HepG2 (cell line): ENCODE data around the gene AP1G1. TPM values are rescaled to one million over a fixed set of nuclear protein-coding genes. Genes with fewer than 3 reads are reported as not detected.

Source experiments
- ATAC-seq: fragments of 200-7000 bp; cut with Tn5 transposase; 3 replicates; pipeline ENCODE4 v1.9.1; 2020; ENCODE audit warnings: mild to moderate bottlenecking, moderate library complexity
- BruUV-seq: library from RNA; stranded (reverse); fragments of 400-500 nt; replicated peaks from 2 replicates; lab custom pipeline; 2021; lab: Mats Ljungman, UMichigan
- CTCF ChIA-PET: fragments of 300-600 bp; formaldehyde crosslinking; extraction: SDS; loops from one replicate; lab custom pipeline; 2021; ENCODE audit warnings: low total read pairs, inconsistent platforms, low intra/inter-chr PET ratio; lab: Yijun Ruan, JAX
- POLR2A ChIA-PET: fragments of 350-600 bp; sonication (Branson Sonifier 250); formaldehyde crosslinking; loops from one replicate; lab custom pipeline; 2020; ENCODE audit warnings: antibody characterized with exemption, inconsistent platforms; lab: Yijun Ruan, JAX
- DNase-seq: peaks from one replicate; pipeline ENCODE4 v3.0.0-alpha.2; 2015; ENCODE audit warnings: low spot score
- FAIRE-seq: peaks from 3 replicates; lab custom pipeline; 2011; peaks lifted over from hg19 to GRCh38; lab: Jason Lieb, UNC
- H2AFZ ChIP-seq: one replicate; pipeline ENCODE4 v1.6.1; 2011; ENCODE audit warnings: low read length, inconsistent platforms
- H3K27ac ChIP-seq: fragments of 300-600 bp; 3 replicates; pipeline ENCODE4 v1.8.0; 2011; ENCODE audit warnings: mixed run types, mild to moderate bottlenecking, mixed read lengths, low read length, inconsistent platforms; ENCODE audit not compliant: insufficient read depth; ENCODE audit errors: extremely low read length
- H3K27me3 ChIP-seq, 2 experiments: fragments of 200-600 bp in 1 of 2; 2 replicates in 1 of 2; 3 replicates in 1 of 2; pipeline versions ENCODE4 v1.6.0 to v1.8.0; 2011; ENCODE audit warnings: low read length in 2 of 2, mild to moderate bottlenecking in 2 of 2, moderate library complexity in 2 of 2, inconsistent platforms in 1 of 2; ENCODE audit not compliant: insufficient read depth in 2 of 2, control insufficient read depth in 1 of 2
- H3K36me3 ChIP-seq, 2 experiments: fragments of 200-600 bp in 1 of 2; replicated peaks in 1 of 2; 2 replicates in 1 of 2; 3 replicates in 1 of 2; pipeline versions ENCODE4 v1.5.1 to v1.8.0; 2011; ENCODE audit warnings: low read length in 2 of 2, inconsistent platforms in 1 of 2; ENCODE audit not compliant: insufficient read depth in 2 of 2, control insufficient read depth in 1 of 2
- H3K4me1 ChIP-seq: 2 replicates; pipeline ENCODE4 v1.5.1; 2012; ENCODE audit warnings: low read length, inconsistent platforms; ENCODE audit not compliant: insufficient read depth
- H3K4me2 ChIP-seq: 2 replicates; pipeline ENCODE4 v1.6.0; 2011; ENCODE audit warnings: low read depth, low read length, inconsistent platforms
- H3K4me3 ChIP-seq, 3 experiments: fragments of 200-600 bp in 1 of 3; sonication (generic), shearing (Covaris generic) in 1 of 3; replicated peaks in 1 of 3; 2 replicates each; pipeline ENCODE4 v1.5.1; 2011 to 2016; ENCODE audit warnings: low read length in 3 of 3, inconsistent platforms in 2 of 3, low read depth in 2 of 3, mild to moderate bottlenecking in 2 of 3, control low read depth in 1 of 3, mixed read lengths in 1 of 3; ENCODE audit not compliant: insufficient read depth in 1 of 3
- H3K79me2 ChIP-seq: one replicate; pipeline ENCODE4 v1.6.1; 2011; ENCODE audit warnings: low read length, inconsistent platforms; ENCODE audit not compliant: insufficient read depth
- H3K9ac ChIP-seq: 2 replicates; pipeline ENCODE4 v1.6.0; 2011; ENCODE audit warnings: mild to moderate bottlenecking, low read depth, low read length, inconsistent platforms; ENCODE audit not compliant: insufficient read depth
- H3K9me3 ChIP-seq: 2 replicates; pipeline ENCODE4 v1.5.1; 2012; ENCODE audit warnings: mild to moderate bottlenecking, low read length
- H4K20me1 ChIP-seq: 2 replicates; pipeline ENCODE4 v1.6.0; 2011; ENCODE audit warnings: inconsistent platforms, mild to moderate bottlenecking, low read length, moderate library complexity; ENCODE audit not compliant: insufficient read depth
- HNRNPK ChIP-seq: fragments of 200-400 bp; formaldehyde crosslinking; IDR thresholded peaks from 2 replicates; pipeline ENCODE4 v1.6.1; 2018; ENCODE audit warnings: low read length, low read depth, moderate library complexity, mild to moderate bottlenecking; ENCODE audit not compliant: poor library complexity, severe bottlenecking
- ISL2 ChIP-seq: sonication (generic); formaldehyde crosslinking; IDR thresholded peaks from 2 replicates; pipeline ENCODE4 v1.5.0; 2020; ENCODE audit warnings: missing genetic modification reagents
- KMT2B ChIP-seq: IDR thresholded peaks from 2 replicates; pipeline ENCODE4 v1.6.1; 2016; ENCODE audit warnings: missing genetic modification reagents, missing compliant biosample characterization
- MED1 ChIP-seq: sonication (generic); formaldehyde crosslinking; IDR thresholded peaks from 2 replicates; pipeline ENCODE4 v1.4.0; 2020; ENCODE audit warnings: missing genetic modification reagents
- PHF21A ChIP-seq: sonication (generic); formaldehyde crosslinking; IDR thresholded peaks from 2 replicates; pipeline ENCODE4 v1.5.0; 2020; ENCODE audit warnings: mild to moderate bottlenecking, missing genetic modification reagents
- RFX1 ChIP-seq: fragments of 450-650 bp; IDR thresholded peaks from 2 replicates; pipeline ENCODE4 v1.6.1; 2017
- SCMH1 ChIP-seq: sonication (generic); formaldehyde crosslinking; IDR thresholded peaks from 2 replicates; pipeline ENCODE4 v1.9.0; 2021; ENCODE audit warnings: missing genetic modification reagents, mild to moderate bottlenecking, borderline replicate concordance
- YEATS4 ChIP-seq: sonication (generic); formaldehyde crosslinking; IDR thresholded peaks from 2 replicates; pipeline ENCODE4 v1.4.0; 2020; ENCODE audit warnings: missing genetic modification reagents, borderline replicate concordance
- ZNF713 ChIP-seq: sonication (generic); formaldehyde crosslinking; IDR thresholded peaks from 2 replicates; pipeline ENCODE4 v1.4.0; 2020; ENCODE audit warnings: mild to moderate bottlenecking, missing genetic modification reagents
- ZNF788 ChIP-seq: sonication (generic); formaldehyde crosslinking; IDR thresholded peaks from 2 replicates; pipeline ENCODE4 v1.5.0; 2020; ENCODE audit warnings: mild to moderate bottlenecking, missing genetic modification reagents, borderline replicate concordance
- ZNF891 ChIP-seq: sonication (generic); formaldehyde crosslinking; IDR thresholded peaks from 2 replicates; pipeline ENCODE4 v1.5.0; 2020; ENCODE audit warnings: mild to moderate bottlenecking, missing genetic modification reagents
- ZSCAN9 ChIP-seq: IDR thresholded peaks from 2 replicates; pipeline ENCODE4 v1.6.1; 2016; ENCODE audit warnings: borderline replicate concordance
- ZZZ3 ChIP-seq: sonication (generic); formaldehyde crosslinking; IDR thresholded peaks from 2 replicates; pipeline ENCODE4 v1.4.0; 2020; ENCODE audit warnings: missing genetic modification reagents, mild to moderate bottlenecking, borderline replicate concordance
- WGBS: methylation state at CpG from one replicate; pipeline ENCODE4 v1.1.6; 2017; ENCODE audit warnings: low lambda C conversion rate; 5-methylcytosine and 5-hydroxymethylcytosine counted together
- in situ Hi-C: cut with HindIII; loops from 2 replicates; pipeline ENCODE4 v1.10.0; 2017; ENCODE audit warnings: low pct_unique_long_range_greater_than_20kb; ENCODE audit not compliant: extremely low pct_ligation_motif_present
- intact Hi-C: fragments of 100-400 bp; cut with micrococcal nuclease; formaldehyde crosslinking; loops from one replicate; pipeline ENCODE4 v1.10.0; 2022; ENCODE audit not compliant: unreplicated experiment
- polyA plus RNA-seq, 8 experiments: library from polyadenylated mRNA; depleted of rRNA in 3 of 8; stranded (reverse) in 7 of 8; unstranded in 1 of 8; fragments of >200 nt; fragmentation: Illumina TruSeq in 4 of 8; extraction: Trizol in 4 of 8; gene quantifications; 2 replicates each; pipeline versions ENCODE4 v1.2.1 to v1.2.3, GENCODE V29; 2011 to 2016; ENCODE audit warnings: low read depth in 4 of 8, missing spikeins in 1 of 8, mixed read lengths in 1 of 8; ENCODE audit not compliant: insufficient read depth in 1 of 8
- total RNA-seq, 5 experiments: library from RNA; depleted of rRNA; stranded (reverse); fragments of >200 nt; fragmentation: Illumina TruSeq; extraction: Trizol; gene quantifications; 2 replicates each; pipeline ENCODE4 v1.2.3, GENCODE V29; 2016; ENCODE audit warnings: low read depth in 1 of 5
- TF ChIP-seq, protein P1 (sequence below): sonication (generic); formaldehyde crosslinking; conservative IDR thresholded peaks from 2 replicates; pipeline ENCODE4 v1.8.0; 2022; ENCODE audit warnings: low read depth, missing genetic modification reagents
- TF ChIP-seq, protein P2 (sequence below): sonication (generic); formaldehyde crosslinking; conservative IDR thresholded peaks from 2 replicates; pipeline ENCODE4 v1.4.0; 2020; ENCODE audit warnings: mild to moderate bottlenecking, missing genetic modification reagents, moderate library complexity
- TF ChIP-seq, protein P3 (sequence below): sonication (generic); formaldehyde crosslinking; IDR thresholded peaks from 2 replicates; pipeline ENCODE4 v1.5.0; 2020; ENCODE audit warnings: mild to moderate bottlenecking, missing genetic modification reagents, moderate library complexity

Gene AP1G1
- total and polyA plus RNA-seq, 2 of the 13 experiments (the other 11 are each of a cell fraction or from before 2014, with no cell fraction given): 62.2 to 66.2 TPM

DNA sequence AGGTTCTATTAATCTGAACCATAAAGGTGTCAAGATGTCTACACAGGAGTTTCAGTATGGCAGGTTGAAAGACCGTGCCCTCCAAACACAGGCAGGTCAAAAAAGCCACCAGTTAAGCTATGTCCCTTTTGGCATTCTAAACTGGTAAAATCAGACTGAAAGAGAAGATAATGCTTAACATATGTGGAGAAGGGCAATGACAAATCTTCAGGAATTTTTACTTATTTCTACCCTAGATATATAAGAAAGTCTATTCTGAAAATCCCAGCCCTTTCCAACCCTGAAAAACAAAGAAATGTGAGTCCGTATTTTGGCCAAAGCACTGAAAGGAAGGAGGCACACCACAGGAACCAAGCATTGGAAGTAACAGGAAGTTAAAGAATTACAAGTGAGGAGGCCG is 16.5 kb downstream of the AP1G1 start:
- ATAC-seq: no peak
- Histone ChIP-seq H3K27ac (no peak overlapping the region), H2AFZ (no peak overlapping the region), H4K20me1 (peaks cover 30% of the 10 kb centered on the region), H3K9ac (no peak overlapping the region), H3K4me3 (no peak overlapping the region), H3K9me3 (no peaks in the 10 kb centered on the region), H3K36me3 (peaks cover 19 to 44% of the 10 kb centered on the region in 2 experiments), H3K4me1 (peaks cover 22% of the 10 kb centered on the region; the same call in 1 of the 2 replicates), H3K79me2 (peaks cover 99% of the 10 kb centered on the region), H3K27me3 (no peaks in the 10 kb centered on the region), H3K4me2 (no peak overlapping the region)
- intact Hi-C loops (no loop called here), in situ Hi-C loops (no loop called here)
- CTCF ChIA-PET: no interaction called here
- WGBS: 95% methylated on average over 3 of the region's 3 CpGs
- DNase-seq: no peak
- FAIRE-seq: no peak
- TF ChIP-seq, protein P1, sequence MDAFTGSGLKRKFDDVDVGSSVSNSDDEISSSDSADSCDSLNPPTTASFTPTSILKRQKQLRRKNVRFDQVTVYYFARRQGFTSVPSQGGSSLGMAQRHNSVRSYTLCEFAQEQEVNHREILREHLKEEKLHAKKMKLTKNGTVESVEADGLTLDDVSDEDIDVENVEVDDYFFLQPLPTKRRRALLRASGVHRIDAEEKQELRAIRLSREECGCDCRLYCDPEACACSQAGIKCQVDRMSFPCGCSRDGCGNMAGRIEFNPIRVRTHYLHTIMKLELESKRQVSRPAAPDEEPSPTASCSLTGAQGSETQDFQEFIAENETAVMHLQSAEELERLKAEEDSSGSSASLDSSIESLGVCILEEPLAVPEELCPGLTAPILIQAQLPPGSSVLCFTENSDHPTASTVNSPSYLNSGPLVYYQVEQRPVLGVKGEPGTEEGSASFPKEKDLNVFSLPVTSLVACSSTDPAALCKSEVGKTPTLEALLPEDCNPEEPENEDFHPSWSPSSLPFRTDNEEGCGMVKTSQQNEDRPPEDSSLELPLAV: no peak
- TF ChIP-seq, protein P2, sequence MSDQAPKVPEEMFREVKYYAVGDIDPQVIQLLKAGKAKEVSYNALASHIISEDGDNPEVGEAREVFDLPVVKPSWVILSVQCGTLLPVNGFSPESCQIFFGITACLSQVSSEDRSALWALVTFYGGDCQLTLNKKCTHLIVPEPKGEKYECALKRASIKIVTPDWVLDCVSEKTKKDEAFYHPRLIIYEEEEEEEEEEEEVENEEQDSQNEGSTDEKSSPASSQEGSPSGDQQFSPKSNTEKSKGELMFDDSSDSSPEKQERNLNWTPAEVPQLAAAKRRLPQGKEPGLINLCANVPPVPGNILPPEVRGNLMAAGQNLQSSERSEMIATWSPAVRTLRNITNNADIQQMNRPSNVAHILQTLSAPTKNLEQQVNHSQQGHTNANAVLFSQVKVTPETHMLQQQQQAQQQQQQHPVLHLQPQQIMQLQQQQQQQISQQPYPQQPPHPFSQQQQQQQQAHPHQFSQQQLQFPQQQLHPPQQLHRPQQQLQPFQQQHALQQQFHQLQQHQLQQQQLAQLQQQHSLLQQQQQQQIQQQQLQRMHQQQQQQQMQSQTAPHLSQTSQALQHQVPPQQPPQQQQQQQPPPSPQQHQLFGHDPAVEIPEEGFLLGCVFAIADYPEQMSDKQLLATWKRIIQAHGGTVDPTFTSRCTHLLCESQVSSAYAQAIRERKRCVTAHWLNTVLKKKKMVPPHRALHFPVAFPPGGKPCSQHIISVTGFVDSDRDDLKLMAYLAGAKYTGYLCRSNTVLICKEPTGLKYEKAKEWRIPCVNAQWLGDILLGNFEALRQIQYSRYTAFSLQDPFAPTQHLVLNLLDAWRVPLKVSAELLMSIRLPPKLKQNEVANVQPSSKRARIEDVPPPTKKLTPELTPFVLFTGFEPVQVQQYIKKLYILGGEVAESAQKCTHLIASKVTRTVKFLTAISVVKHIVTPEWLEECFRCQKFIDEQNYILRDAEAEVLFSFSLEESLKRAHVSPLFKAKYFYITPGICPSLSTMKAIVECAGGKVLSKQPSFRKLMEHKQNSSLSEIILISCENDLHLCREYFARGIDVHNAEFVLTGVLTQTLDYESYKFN (CRISPR knock-in tag): no peak
- no peak for TF ChIP-seq MED1 (CRISPR knock-in tag)
- TF ChIP-seq, protein P3, sequence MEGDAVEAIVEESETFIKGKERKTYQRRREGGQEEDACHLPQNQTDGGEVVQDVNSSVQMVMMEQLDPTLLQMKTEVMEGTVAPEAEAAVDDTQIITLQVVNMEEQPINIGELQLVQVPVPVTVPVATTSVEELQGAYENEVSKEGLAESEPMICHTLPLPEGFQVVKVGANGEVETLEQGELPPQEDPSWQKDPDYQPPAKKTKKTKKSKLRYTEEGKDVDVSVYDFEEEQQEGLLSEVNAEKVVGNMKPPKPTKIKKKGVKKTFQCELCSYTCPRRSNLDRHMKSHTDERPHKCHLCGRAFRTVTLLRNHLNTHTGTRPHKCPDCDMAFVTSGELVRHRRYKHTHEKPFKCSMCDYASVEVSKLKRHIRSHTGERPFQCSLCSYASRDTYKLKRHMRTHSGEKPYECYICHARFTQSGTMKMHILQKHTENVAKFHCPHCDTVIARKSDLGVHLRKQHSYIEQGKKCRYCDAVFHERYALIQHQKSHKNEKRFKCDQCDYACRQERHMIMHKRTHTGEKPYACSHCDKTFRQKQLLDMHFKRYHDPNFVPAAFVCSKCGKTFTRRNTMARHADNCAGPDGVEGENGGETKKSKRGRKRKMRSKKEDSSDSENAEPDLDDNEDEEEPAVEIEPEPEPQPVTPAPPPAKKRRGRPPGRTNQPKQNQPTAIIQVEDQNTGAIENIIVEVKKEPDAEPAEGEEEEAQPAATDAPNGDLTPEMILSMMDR: no peak
- TF ChIP-seq PHF21A (CRISPR knock-in tag): no peak
- TF ChIP-seq ZNF713: no peak
- TF ChIP-seq KMT2B (CRISPR knock-in tag): no peak
- TF ChIP-seq ISL2 (CRISPR knock-in tag): no peak
- no peak for TF ChIP-seq ZNF891 (CRISPR knock-in tag)
- TF ChIP-seq ZSCAN9: no peak
- no peak for TF ChIP-seq ZNF788
- no peak for TF ChIP-seq RFX1
- no peak for TF ChIP-seq YEATS4
- no peak for TF ChIP-seq HNRNPK
- no peak for TF ChIP-seq ZZZ3 (CRISPR knock-in tag)
- TF ChIP-seq SCMH1 (CRISPR knock-in tag): no peak
- POLR2A ChIA-PET: no interaction called here
- BruUV-seq: no TSS peak
